ENCODE data around the gene SPAG5.
A peak's percentile ranks its signal among the peaks of the same experiment; 100 is the strongest.

The SPAG5 gene

DNA sequence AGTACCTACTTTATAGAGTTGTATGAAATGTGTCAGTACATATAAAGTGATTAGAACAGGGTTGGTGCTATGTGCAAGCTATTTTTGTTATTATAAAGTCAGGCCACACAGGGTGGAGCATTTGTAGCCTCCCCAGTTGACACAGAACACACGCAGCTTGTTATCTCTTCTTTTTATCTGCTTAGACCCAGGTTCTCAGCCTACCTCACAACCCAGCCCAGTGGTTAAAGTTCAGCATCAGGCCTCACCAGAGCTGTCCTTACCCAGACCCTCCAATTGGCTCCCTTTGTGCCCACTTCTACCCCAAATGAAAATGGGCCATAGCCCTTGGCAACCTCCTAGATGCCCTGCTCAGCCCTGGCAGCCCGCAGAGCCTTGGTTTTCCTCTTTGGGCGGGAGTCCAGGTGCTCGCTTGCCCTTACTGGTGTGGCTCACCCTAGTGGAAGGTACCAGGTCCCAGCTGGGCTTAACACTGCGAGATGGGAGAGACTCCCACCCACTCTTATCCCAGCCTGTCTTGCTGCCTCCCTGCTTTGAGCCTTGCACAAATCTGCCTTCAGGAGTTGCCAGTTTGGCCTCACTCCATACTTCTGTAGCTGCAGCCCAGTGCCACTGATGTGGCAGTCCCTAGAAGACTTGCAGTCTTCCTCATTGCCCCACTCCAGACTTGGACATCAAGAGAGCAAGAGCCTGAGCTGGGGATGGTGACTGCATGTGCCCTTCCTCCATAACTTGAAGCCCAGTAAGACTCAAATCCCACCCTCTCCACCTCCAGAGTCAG, 26.4 kb downstream of the SPAG5 start:
- no peak for DNase-seq

GRCh38 chr17:28571361-28572122, 27.3 kb downstream of the SPAG5 start, which contains the start of gene PIGS:
TSS of gene PIGS (minus strand) at chr17:28571524. CDS start at chr17:28571496, 28 bp downstream.
- DNase-seq: peak; percentile 86

GRCh38 chr17:28570716-28571360, 28.0 kb downstream of the SPAG5 start:
- peak; percentile 67 for DNase-seq

GRCh38 chr17:28569446-28569845, 29.4 kb downstream of the SPAG5 start:
- no peak for DNase-seq

DNA sequence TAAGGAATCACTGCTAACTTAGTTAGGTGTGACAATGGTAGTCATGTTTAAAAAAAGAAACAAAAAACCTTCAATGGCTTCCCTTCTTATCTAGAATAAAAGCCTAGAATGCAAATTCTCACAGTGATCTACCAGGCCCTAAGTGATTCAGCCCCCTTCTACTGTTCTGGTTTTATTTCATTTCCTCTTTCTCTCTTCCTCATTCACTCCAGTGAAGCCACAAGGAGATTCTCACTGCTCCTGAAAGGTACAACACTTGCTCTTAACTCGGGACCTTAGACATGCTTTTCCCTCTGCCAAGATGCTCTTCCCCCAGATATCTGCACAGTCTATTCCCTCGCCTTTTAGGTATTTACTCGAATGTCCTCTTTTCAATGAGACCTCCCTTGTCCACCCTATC, 31.2 kb downstream of the SPAG5 start:
- no peak for DNase-seq

DNA sequence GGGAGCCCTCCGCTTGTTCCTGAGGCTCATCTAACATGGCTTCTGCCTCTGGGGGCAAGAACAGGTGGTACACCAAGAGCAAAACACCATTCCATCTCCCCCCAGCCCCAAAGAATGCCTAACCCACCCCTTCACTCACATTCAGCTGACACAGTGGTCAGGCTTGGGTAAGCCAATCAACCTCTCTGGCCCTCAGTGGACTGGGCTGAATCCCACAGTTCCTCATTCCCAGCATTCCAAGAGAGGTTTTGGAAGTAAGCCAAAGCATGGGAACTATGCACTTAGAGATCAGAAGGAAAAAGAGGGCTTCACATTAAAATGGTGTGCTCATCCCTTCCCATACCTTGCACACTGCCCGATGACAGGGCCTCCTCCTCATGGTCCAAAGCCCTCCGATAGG, 35.4 kb downstream of the SPAG5 start:
- DNase-seq: no peak

- no peak for DNase-seq
Measured at GRCh38 chr17:28555022-28555421, 43.8 kb downstream of the SPAG5 start.

DNA sequence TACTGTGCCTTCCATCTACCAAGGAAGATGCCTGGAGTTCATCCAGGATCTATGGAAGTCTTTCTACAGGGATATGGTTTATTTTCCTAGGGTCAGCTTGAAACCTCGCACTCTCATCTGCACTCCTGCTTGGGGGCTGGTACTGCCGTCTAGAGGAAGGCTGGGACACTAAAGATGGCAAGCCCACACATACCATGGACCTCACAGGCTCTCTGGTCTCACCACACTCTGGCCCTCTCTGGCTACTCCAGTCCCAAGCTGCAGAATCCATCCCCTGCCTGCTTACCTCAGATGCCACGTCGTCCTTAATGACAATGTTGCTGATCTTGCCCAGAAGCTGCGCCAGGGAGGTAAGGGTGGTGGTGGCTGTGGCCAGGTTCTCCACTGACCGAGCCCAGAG, 44.3 kb downstream of the SPAG5 start:
- no peak for DNase-seq

DNA sequence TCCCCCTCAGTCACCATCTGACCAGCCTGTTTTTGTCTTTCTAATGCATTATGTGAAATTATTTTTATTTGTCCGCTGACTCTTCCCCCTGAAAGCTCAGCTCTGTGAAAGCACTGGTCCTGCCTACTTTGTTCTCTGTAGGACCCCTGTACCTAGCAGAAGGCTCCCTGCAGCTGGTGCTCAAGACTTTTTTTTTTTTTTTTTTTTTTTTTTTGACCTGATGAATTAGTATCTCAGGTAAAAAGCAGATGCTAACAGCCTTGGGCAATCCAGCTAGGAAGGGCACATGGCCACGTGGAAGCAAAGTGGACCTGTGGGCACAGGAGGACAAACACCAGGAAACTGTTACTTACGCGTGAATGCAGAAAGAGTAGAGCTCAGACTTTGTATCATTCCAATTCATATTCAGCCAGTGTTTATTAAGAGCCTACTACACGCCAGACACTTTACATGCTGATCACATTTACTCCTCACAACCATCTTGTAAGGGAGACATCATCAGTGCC, 45.8 kb downstream of the SPAG5 start:
- no peak for DNase-seq

GRCh38 chr17:28552176-28552999, 46.4 kb downstream of the SPAG5 start, which contains the start of gene UNC119:
TSS of gene UNC119 (minus strand) at chr17:28552624. CDS start at chr17:28552557, 67 bp downstream.
- DNase-seq: peak; percentile 61

DNA sequence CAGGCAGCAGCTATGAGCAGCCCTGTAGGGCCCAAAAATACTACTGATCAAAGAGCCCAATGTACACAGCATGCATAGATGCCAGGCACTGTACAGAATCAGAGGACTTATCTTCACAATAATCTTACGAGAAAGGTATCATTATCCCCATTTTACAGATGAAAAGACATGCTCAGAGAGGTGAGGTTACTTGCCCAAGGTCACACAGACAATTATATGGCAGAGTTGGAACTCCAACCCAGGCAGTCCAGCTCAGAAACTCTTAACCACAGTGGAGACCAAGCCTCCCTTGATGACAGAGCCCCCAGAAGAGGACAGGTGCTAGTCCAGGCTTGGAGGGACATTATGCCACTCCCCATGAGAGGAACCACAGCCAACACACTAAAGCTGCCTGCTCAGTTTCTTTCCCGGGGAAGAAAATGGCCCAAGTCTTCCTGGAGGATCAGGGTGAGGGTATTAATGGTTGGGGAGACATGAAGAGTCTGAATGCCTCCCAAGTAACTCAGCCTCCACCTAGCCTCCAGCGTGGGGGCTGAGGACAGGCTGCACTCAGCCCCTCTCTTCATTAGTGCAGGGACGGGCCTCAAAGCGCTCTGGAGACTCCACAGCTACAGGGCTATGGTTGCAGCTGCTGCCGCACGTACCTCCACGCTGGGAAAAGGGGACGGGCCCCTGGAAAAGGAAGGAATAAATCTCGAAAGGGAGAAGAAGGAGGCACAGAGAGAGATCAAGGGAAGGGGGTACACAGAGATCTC, 47.2 kb downstream of the SPAG5 start:
- peak; percentile 8 for DNase-seq

DNA sequence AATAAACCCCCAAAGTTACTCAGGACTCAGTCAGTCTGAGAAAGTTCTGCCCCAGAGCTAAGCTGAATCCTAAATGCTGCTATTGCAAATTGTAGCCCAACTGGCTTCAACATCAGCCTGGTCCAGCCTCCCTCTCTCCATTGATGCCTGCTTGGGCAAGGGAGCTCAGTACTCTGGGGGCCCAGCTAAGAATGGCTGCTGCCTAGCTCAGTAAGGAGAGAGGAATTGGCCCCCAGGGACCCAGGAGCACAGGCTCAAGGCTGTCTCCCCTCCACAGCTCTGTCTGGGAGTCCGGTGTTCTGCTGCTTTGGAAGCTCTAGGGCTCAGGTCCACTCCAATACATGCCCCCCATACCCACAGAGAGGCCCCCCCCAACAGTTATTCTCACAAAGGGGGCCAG, 48.0 kb downstream of the SPAG5 start:
- no peak for DNase-seq

GRCh38 chr17:28549236-28550132, 49.3 kb downstream of the SPAG5 start:
- DNase-seq: no peak

- no peak for DNase-seq
Measured at GRCh38 chr17:28548417-28549130, 50.3 kb downstream of the SPAG5 start.

DNA sequence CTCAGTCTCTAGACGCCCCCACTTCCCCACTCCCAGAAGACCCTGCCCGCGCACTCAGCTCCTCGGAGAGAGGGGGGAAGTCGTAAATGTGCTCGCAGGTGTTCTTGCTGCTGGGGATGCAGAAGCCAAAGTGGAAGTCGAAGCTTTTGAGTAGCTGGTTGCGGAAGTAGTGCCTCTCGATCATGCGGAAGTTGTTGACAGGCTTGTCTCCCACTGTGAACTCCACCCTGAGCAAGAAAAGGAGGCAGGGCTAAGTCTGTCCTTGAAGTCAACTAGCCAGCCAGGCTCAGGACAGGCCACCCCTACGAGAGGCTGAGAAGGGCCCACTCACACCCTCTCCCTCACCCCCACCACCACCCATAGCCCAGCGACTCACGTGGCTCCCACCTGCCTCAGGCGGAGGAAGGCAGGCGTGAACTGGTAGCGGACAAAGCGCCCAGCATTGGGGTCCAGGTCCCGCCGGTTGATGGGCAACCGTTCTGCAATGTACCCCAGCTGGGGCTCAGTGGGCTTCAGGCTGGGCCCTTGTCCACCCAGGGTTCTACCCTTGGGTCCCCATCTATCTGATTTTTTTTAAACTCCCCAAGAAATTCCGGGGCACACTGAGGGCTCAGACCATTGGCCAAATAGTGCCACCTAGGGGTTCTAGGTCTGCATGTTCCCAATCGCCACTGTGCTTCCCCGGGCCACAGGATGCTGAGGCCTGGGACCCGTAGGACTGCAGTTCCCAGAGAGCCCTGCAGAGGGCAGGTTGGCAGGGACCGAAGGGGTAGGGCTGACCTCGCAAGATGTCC, 51.0 kb downstream of the SPAG5 start:
- DNase-seq: peak; percentile 26

DNA sequence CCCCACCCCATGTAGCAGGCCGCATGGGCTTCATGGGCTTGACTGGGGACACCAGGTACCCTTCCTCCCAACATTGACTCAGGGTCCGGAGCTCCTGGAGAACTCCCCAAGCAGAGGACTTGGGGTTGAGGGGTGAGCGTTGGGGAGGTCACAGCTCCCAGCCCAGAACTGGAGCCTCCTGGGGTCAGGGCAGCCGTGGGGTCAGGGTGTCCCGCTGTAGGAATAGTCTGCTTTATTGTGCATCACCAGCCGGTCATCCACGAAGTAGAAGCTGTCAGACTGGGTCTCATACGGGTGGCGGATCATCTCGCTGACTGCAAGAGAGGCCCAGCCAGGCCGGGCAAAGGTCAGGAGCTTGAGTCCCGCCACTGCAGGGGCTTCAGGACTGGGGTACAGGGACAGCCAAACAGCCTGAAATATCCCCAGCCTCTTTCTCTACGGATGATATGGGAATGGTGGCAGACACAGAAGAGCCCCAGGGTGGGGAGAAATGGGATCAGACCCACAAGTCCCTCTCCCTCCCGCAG, 51.7 kb downstream of the SPAG5 start:
- DNase-seq: no peak

DNA sequence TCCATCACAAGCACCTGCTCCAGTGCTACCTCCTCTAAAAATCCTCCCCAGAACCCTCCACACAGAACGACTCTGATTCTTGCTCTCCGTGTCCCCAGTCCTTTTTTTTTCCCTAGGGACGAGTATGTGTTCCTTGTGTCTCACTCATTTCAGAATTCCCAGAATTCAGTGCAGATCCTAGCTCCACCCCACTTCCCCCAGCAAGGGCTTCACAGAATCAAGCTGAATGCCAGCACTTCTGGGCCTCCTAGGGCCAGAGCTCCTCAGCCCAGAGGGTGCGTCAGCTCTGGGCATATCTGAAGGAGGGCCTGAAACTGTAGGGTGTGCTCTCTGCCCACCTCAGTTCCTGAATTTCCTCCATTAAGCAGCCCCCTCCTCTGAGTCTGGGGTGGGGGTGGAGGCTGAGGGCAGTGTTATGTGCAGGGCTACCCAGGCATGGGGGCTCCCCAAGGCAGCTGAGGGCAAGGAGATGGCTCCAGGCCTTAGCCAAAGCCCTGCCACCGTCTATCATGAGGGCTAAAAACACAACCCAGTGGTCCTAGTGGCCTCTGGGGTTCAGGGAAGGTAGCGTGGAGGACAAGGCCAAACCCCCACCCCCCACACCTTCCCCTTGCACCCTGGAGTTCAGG, 52.9 kb downstream of the SPAG5 start:
- DNase-seq: no peak

GRCh38 chr17:28545141-28545503, 53.7 kb downstream of the SPAG5 start:
- DNase-seq: no peak
